Right lobe of liver (tissue), 4 donors: ENCODE data around the gene NDUFS8.

Experiments used
- CTCF ChIP-seq, 4 donors: fragments of 200-600 bp in 3 of 4; fragments of 450-650 bp in 1 of 4; IDR thresholded peaks; one replicate each; pipeline versions ENCODE4 v1.5.1 to v1.8.0; 2016 to 2022; ENCODE audit warnings: antibody characterized with exemption in 4 of 4, mild to moderate bottlenecking in 2 of 4
- POLR2A ChIP-seq: fragments of 450-650 bp; IDR thresholded peaks from one replicate; pipeline ENCODE4 v1.6.1; 2017; ENCODE audit warnings: antibody characterized with exemption, mild to moderate bottlenecking
- donor health status: DM: no; HTN: no; CAD: no.
- donor health status: DM: no; HTN: no; CAD: no.
- donor health status: DM: no; HTN: yes; CAD: no.

- peak in 3 of 4 donors; percentile 7 to 15 (median 13) for TF ChIP-seq CTCF (IDR thresholded peaks at IDR 0.05)
- TF ChIP-seq POLR2A, result no peak
Observed at GRCh38 chr11:68020575-68020974, 9.9 kb upstream of the NDUFS8 start.
